Natural killer cell (primary cell): Measurements from ENCODE around the gene EYS. TPM values are rescaled to one million over a fixed set of nuclear protein-coding genes. Genes with fewer than 3 reads are reported as not detected.

Source experiments
- ATAC-seq, 3 donors: fragments of 150-1000 bp in 2 of 3; fragments of 200-7000 bp in 1 of 3; cut with Tn5 transposase; 1 replicate in 1 of 3; 2 replicates in 2 of 3; pipeline ENCODE4 v1.10.0; 2021; ENCODE audit warnings: mild to moderate bottlenecking in 2 of 3, moderate library complexity in 2 of 3
- DNase-seq, 2 donors: peaks; one replicate each; pipeline versions ENCODE4 v3.0.0 to v3.0.0-alpha.2; 2013 to 2021; ENCODE audit warnings: mixed read lengths in 1 of 2
- H3K27ac ChIP-seq: one replicate; pipeline ENCODE4 v1.5.1; 2013; ENCODE audit warnings: mild to moderate bottlenecking, low read length
- H3K27me3 ChIP-seq: one replicate; pipeline ENCODE4 v1.6.1; 2013; ENCODE audit warnings: low read length; ENCODE audit not compliant: control insufficient read depth, insufficient read depth
- H3K36me3 ChIP-seq: one replicate; pipeline ENCODE4 v1.6.1; 2013; ENCODE audit warnings: low read length; ENCODE audit not compliant: control insufficient read depth, insufficient read depth
- H3K4me1 ChIP-seq: one replicate; pipeline ENCODE4 v1.6.1; 2013; ENCODE audit warnings: low read length; ENCODE audit not compliant: control insufficient read depth, insufficient read depth
- H3K4me3 ChIP-seq: one replicate; pipeline ENCODE4 v1.5.1; 2013; ENCODE audit warnings: low read length
- H3K9me3 ChIP-seq: one replicate; pipeline ENCODE4 v1.6.1; 2013; ENCODE audit warnings: low read length; ENCODE audit not compliant: control insufficient read depth, insufficient read depth
- H3K27ac Mint-ChIP-seq, 2 donors: one replicate each; pipeline ENCODE4 v1.8.0; 2022; ENCODE audit warnings: mild to moderate bottlenecking in 2 of 2, mixed read lengths in 2 of 2, moderate library complexity in 1 of 2
- H3K27me3 Mint-ChIP-seq, 2 donors: one replicate each; pipeline ENCODE4 v1.8.0; 2022; ENCODE audit warnings: low read depth in 2 of 2, mixed read lengths in 2 of 2
- H3K36me3 Mint-ChIP-seq: one replicate; pipeline ENCODE4 v1.8.0; 2022; ENCODE audit warnings: mixed read lengths
- H3K4me1 Mint-ChIP-seq, 2 donors: one replicate each; pipeline ENCODE4 v1.8.0; 2022; ENCODE audit warnings: mixed read lengths in 2 of 2
- H3K4me3 Mint-ChIP-seq: one replicate; pipeline ENCODE4 v1.8.0; 2022; ENCODE audit warnings: mild to moderate bottlenecking, moderate library complexity, mixed read lengths
- H3K9me3 Mint-ChIP-seq, 2 donors: one replicate each; pipeline ENCODE4 v1.8.0; 2022; ENCODE audit warnings: mixed read lengths in 2 of 2
- CTCF ChIP-seq: fragments of 200-600 bp; IDR thresholded peaks from one replicate; pipeline ENCODE4 v1.8.0; 2022; ENCODE audit warnings: antibody characterized with exemption
- WGBS: methylation state at CpG from one replicate; pipeline ENCODE4 v1.1.7; 2013; ENCODE audit warnings: missing lambda C conversion rate; ENCODE audit not compliant: insufficient coverage; 5-methylcytosine and 5-hydroxymethylcytosine counted together
- intact Hi-C: fragments of 100-400 bp; cut with micrococcal nuclease; formaldehyde crosslinking; loops from one replicate; pipeline ENCODE4 v1.14.2; 2022
- total RNA-seq, 4 donors: library from RNA; stranded (reverse); fragments of 120-200 nt in 1 of 4; gene quantifications; one replicate each; pipeline versions ENCODE4 v1.2.3 to v1.2.4, GENCODE V29; 2013 to 2022

Gene EYS
- total RNA-seq, 3 donors from 2014 or later (not counting 1 experiment from before 2014, with no cell fraction given), result 0.55 TPM; not detected in 2

GRCh38 chr6:64050590-64050989 lies 1656.4 kb downstream of the EYS start:
- H3K27me3 Mint-ChIP-seq, result no peaks in the 10 kb centered on the region
- WGBS, result no CpG with 5 or more reads among the region's 1 CpG
- no peaks in the 10 kb centered on the region for H3K36me3 ChIP-seq
- H3K4me3 ChIP-seq, result no peak overlapping the region
- no peaks in the 10 kb centered on the region for H3K4me1 Mint-ChIP-seq
- H3K27ac Mint-ChIP-seq, result no peak overlapping the region
- DNase-seq, result no peak
- H3K4me1 ChIP-seq, result no peaks in the 10 kb centered on the region
- H3K9me3 Mint-ChIP-seq, result peaks cover 7 to 15% of the 10 kb centered on the region in 2 donors
- H3K36me3 Mint-ChIP-seq, result no peaks in the 10 kb centered on the region
- intact Hi-C loops, result no loop called here
- H3K9me3 ChIP-seq, result peaks cover 2% of the 10 kb centered on the region
- TF ChIP-seq CTCF, result no peak
- no peak overlapping the region for H3K4me3 Mint-ChIP-seq
- H3K27ac ChIP-seq, result no peak overlapping the region
- H3K27me3 ChIP-seq, result no peaks in the 10 kb centered on the region
- ATAC-seq, result no peak

- H3K9me3 Mint-ChIP-seq, result peaks cover 7 to 15% of the 10 kb centered on the region in 2 donors
- ATAC-seq (no peak), DNase-seq (no peak)
- intact Hi-C loops, result no loop called here
- no peak overlapping the region for H3K27ac Mint-ChIP-seq
- no peaks in the 10 kb centered on the region for H3K4me1 Mint-ChIP-seq
- no peaks in the 10 kb centered on the region for H3K27me3 ChIP-seq
- peaks cover 2% of the 10 kb centered on the region for H3K9me3 ChIP-seq
- TF ChIP-seq CTCF, result no peak
- H3K4me3 Mint-ChIP-seq, result no peak overlapping the region
- no peaks in the 10 kb centered on the region for H3K27me3 Mint-ChIP-seq
- H3K36me3 Mint-ChIP-seq, result no peaks in the 10 kb centered on the region
- whole genome bisulfite sequencing, result 47% methylated on average over 1 of the region's 2 CpGs
- H3K4me1 ChIP-seq, result no peaks in the 10 kb centered on the region
- no peaks in the 10 kb centered on the region for H3K36me3 ChIP-seq
- H3K4me3 ChIP-seq, result no peak overlapping the region
- H3K27ac ChIP-seq, result no peak overlapping the region
These were observed 1657.3 kb downstream of the EYS start for GRCh38 chr6:64049736-64050135.

GRCh38 chr6:64046746-64047208 lies 1660.2 kb downstream of the EYS start:
- H3K27me3 Mint-ChIP-seq, result no peaks in the 10 kb centered on the region
- intact Hi-C loops, result no loop called here
- no peak overlapping the region for H3K4me3 ChIP-seq
- DNase-seq (no peak), ATAC-seq (no peak)
- no peaks in the 10 kb centered on the region for H3K36me3 ChIP-seq
- no peak overlapping the region for H3K4me3 Mint-ChIP-seq
- H3K4me1 ChIP-seq, result no peaks in the 10 kb centered on the region
- WGBS, result no CpG with 5 or more reads among the region's 1 CpG
- no peaks in the 10 kb centered on the region for H3K4me1 Mint-ChIP-seq
- no peaks in the 10 kb centered on the region for H3K36me3 Mint-ChIP-seq
- peaks cover 2% of the 10 kb centered on the region for H3K9me3 ChIP-seq
- peaks cover 9% of the 10 kb centered on the region in 2 donors for H3K9me3 Mint-ChIP-seq
- no peak overlapping the region for H3K27ac ChIP-seq
- H3K27me3 ChIP-seq, result no peaks in the 10 kb centered on the region
- no peak overlapping the region for H3K27ac Mint-ChIP-seq
- no peak for TF ChIP-seq CTCF

- Mint-ChIP-seq H3K36me3 (no peaks in the 10 kb centered on the region), H3K9me3 (peaks cover 4 to 9% of the 10 kb centered on the region in 2 donors), H3K4me3 (no peak overlapping the region), H3K27ac (no peak overlapping the region), H3K4me1 (no peaks in the 10 kb centered on the region), H3K27me3 (no peaks in the 10 kb centered on the region)
- DNase-seq (no peak), ATAC-seq (no peak)
- no peak for TF ChIP-seq CTCF
- Histone ChIP-seq H3K4me3 (no peak overlapping the region), H3K36me3 (no peaks in the 10 kb centered on the region), H3K9me3 (no peaks in the 10 kb centered on the region), H3K27ac (no peak overlapping the region), H3K4me1 (no peaks in the 10 kb centered on the region), H3K27me3 (no peaks in the 10 kb centered on the region)
- 57% methylated on average over 1 of the region's 2 CpGs for WGBS
- intact Hi-C loops, result no loop called here
These were observed 1665.7 kb downstream of the EYS start for GRCh38 chr6:64041373-64041772.
